ENCODE data around the gene PIP5KL1.
"Not testable (repeated sequence)": the region's sequence is repeated elsewhere in the genome, so short reads cannot be mapped to it uniquely, and the experiment has no call there.

PIP5KL1 gene

GRCh38 chr9:127893392-127893791, 37.2 kb downstream of the PIP5KL1 start:
- no peak for DNase-seq (ENCODE audit: low read depth in 4 of 4, low spot score in 1 of 4)

GRCh38 chr9:127892831-127893230, 37.7 kb downstream of the PIP5KL1 start:
- DNase-seq (ENCODE audit: low read depth in 4 of 4, low spot score in 1 of 4) = no peak

GRCh38 chr9:127890053-127890452, 40.5 kb downstream of the PIP5KL1 start:
- DNase-seq (ENCODE audit: low read depth in 4 of 4, low spot score in 1 of 4) = no peak

GRCh38 chr9:127887792-127888191, 42.8 kb downstream of the PIP5KL1 start:
- DNase-seq (ENCODE audit: low read depth in 4 of 4, low spot score in 1 of 4) = no peak

GRCh38 chr9:127886401-127886972, 44.1 kb downstream of the PIP5KL1 start:
- DNase-seq (ENCODE audit: low read depth in 4 of 4, low spot score in 1 of 4) = no peak

GRCh38 chr9:127885508-127886281, 44.9 kb downstream of the PIP5KL1 start:
- no peak for DNase-seq (ENCODE audit: low read depth in 4 of 4, low spot score in 1 of 4)

GRCh38 chr9:127884976-127885490, 45.5 kb downstream of the PIP5KL1 start:
- no peak for DNase-seq (ENCODE audit: low read depth in 4 of 4, low spot score in 1 of 4)

GRCh38 chr9:127884427-127884911, 46.1 kb downstream of the PIP5KL1 start:
- no peak for DNase-seq (ENCODE audit: low read depth in 4 of 4, low spot score in 1 of 4)

- DNase-seq (ENCODE audit: low read depth in 4 of 4, low spot score in 1 of 4) = no peak
These were observed 46.6 kb downstream of the PIP5KL1 start for GRCh38 chr9:127883959-127884358.

GRCh38 chr9:127881715-127882114, 48.9 kb downstream of the PIP5KL1 start:
- not testable (repeated sequence) for DNase-seq (ENCODE audit: low read depth in 4 of 4, low spot score in 1 of 4)

GRCh38 chr9:127880143-127880542, 50.4 kb downstream of the PIP5KL1 start:
- no peak for DNase-seq (ENCODE audit: low read depth in 4 of 4, low spot score in 1 of 4)

GRCh38 chr9:127878652-127879390, 51.8 kb downstream of the PIP5KL1 start:
- DNase-seq (ENCODE audit: low read depth in 4 of 4, low spot score in 1 of 4) = no peak

- no peak for DNase-seq (ENCODE audit: low read depth in 4 of 4, low spot score in 1 of 4)
These were observed 52.5 kb downstream of the PIP5KL1 start for GRCh38 chr9:127878001-127878651.

GRCh38 chr9:127877566-127877998, 53.0 kb downstream of the PIP5KL1 start, which contains the start of gene AK1:
AK1 (minus strand) TSS chr9:127877675; CDS start chr9:127874617, 3,058 bp downstream.
- no peak for DNase-seq (ENCODE audit: low read depth in 4 of 4, low spot score in 1 of 4)

GRCh38 chr9:127876764-127877562, 53.6 kb downstream of the PIP5KL1 start:
- DNase-seq (ENCODE audit: low read depth in 4 of 4, low spot score in 1 of 4) = no peak

GRCh38 chr9:127876026-127876763, 54.4 kb downstream of the PIP5KL1 start:
- DNase-seq (ENCODE audit: low read depth in 4 of 4, low spot score in 1 of 4) = no peak

GRCh38 chr9:127875306-127875966, 55.1 kb downstream of the PIP5KL1 start:
- DNase-seq (ENCODE audit: low read depth in 4 of 4, low spot score in 1 of 4) = no peak

- no peak for DNase-seq (ENCODE audit: low read depth in 4 of 4, low spot score in 1 of 4)
These were observed 56.0 kb downstream of the PIP5KL1 start for GRCh38 chr9:127874301-127875221.

Data from stimulated activated CD4-positive, alpha-beta T cell treated with anti-CD3 and anti-CD28 coated beads, Interleukin-1b, Interleukin-23, amount 100 ng/mL, for 24 hours (primary cell).